B cell (primary cell): Measurements from ENCODE around the gene ARPC2. TPM values are rescaled to one million over a fixed set of nuclear protein-coding genes. Genes with fewer than 3 reads are reported as not detected.
A peak's percentile ranks its signal among the peaks of the same experiment; 100 is the strongest.

Experiments
- ATAC-seq: fragments of 200-7000 bp; cut with Tn5 transposase; one replicate; pipeline ENCODE4 v1.10.0; 2021; ENCODE audit warnings: low read depth, mild to moderate bottlenecking, moderate number of reproducible peaks, moderate library complexity
- CTCF ChIA-PET: fragments of 350-600 bp; sonication (Branson Sonifier 250); formaldehyde crosslinking; loops from one replicate; lab custom pipeline; 2021; ENCODE audit warnings: antibody characterized with exemption, inconsistent platforms; lab: Charles Lee
- POLR2A ChIA-PET: fragments of 350-600 bp; sonication (Branson Sonifier 250); formaldehyde crosslinking; loops from one replicate; lab custom pipeline; 2021; ENCODE audit warnings: antibody characterized with exemption; lab: Charles Lee
- DNase-seq: peaks from one replicate; pipeline ENCODE4 v3.0.0; 2013
- H2AFZ ChIP-seq: 2 replicates; pipeline ENCODE4 v1.6.1; 2012; ENCODE audit warnings: mild to moderate bottlenecking, low read depth, low read length; ENCODE audit not compliant: insufficient read depth, poor library complexity, severe bottlenecking
- H3K27ac ChIP-seq, 2 donors: 1 replicate in 1 of 2; 2 replicates in 1 of 2; pipeline ENCODE4 v1.5.1; 2012 to 2013; ENCODE audit warnings: low read length in 2 of 2, mild to moderate bottlenecking in 2 of 2, moderate library complexity in 1 of 2
- H3K27me3 ChIP-seq, 4 experiments: fragments of 200-600 bp in 1 of 4; sonication (generic) in 1 of 4; replicated peaks in 1 of 4; 1 replicate in 2 of 4; 2 replicates in 2 of 4; pipeline versions ENCODE4 v1.6.1 to v1.7.0; 2013 to 2016; ENCODE audit warnings: low read length in 3 of 4, mild to moderate bottlenecking in 2 of 4, mixed read lengths in 1 of 4, moderate library complexity in 1 of 4; ENCODE audit not compliant: insufficient read depth in 4 of 4, control insufficient read depth in 3 of 4; ENCODE audit errors: control extremely low read depth in 1 of 4
- H3K36me3 ChIP-seq, 2 experiments: replicated peaks in 1 of 2; 1 replicate in 1 of 2; 2 replicates in 1 of 2; pipeline versions ENCODE4 v1.6.1 to v1.7.1; 2013; ENCODE audit warnings: low read length in 1 of 2; ENCODE audit not compliant: insufficient read depth in 2 of 2, control insufficient read depth in 1 of 2; ENCODE audit errors: control extremely low read depth in 1 of 2, extremely low read depth in 1 of 2
- H3K4me1 ChIP-seq, 2 donors: fragments of 200-600 bp in 1 of 2; sonication (generic) in 1 of 2; 1 replicate in 1 of 2; 2 replicates in 1 of 2; pipeline versions ENCODE4 v1.5.1 to v1.6.1; 2013 to 2017; ENCODE audit warnings: low read length in 2 of 2; ENCODE audit not compliant: control insufficient read depth in 2 of 2, insufficient read depth in 2 of 2
- H3K4me2 ChIP-seq: replicated peaks from 2 replicates; pipeline ENCODE3; 2012; ENCODE audit warnings: mild to moderate bottlenecking, low read depth, low read length; ENCODE audit not compliant: poor library complexity, severe bottlenecking
- H3K4me3 ChIP-seq, 5 experiments: fragments of 200-600 bp in 1 of 5; sonication (generic) in 1 of 5; 1 replicate in 3 of 5; 2 replicates in 2 of 5; pipeline versions ENCODE4 v1.5.1 to v1.7.0; 2011 to 2016; ENCODE audit warnings: low read length in 4 of 5, mild to moderate bottlenecking in 4 of 5, low read depth in 2 of 5, control low read depth in 1 of 5, moderate library complexity in 1 of 5; ENCODE audit not compliant: insufficient read depth in 1 of 5; ENCODE audit errors: control extremely low read depth in 1 of 5, extremely low read depth in 1 of 5
- H3K79me2 ChIP-seq: fragments of 200-600 bp; sonication (generic); one replicate; pipeline ENCODE4 v1.6.0; 2016; ENCODE audit warnings: low read length; ENCODE audit not compliant: control insufficient read depth, insufficient read depth
- H3K9ac ChIP-seq: fragments of 200-600 bp; sonication (generic); 2 replicates; pipeline ENCODE4 v1.6.1; 2017; ENCODE audit warnings: mild to moderate bottlenecking, low read length, moderate library complexity
- H3K9me3 ChIP-seq, 3 donors: one replicate each; pipeline versions ENCODE4 v1.6.1 to v1.7.1; 2013; ENCODE audit warnings: low read length in 2 of 3; ENCODE audit not compliant: control insufficient read depth in 2 of 3, insufficient read depth in 1 of 3; ENCODE audit errors: control extremely low read depth in 1 of 3
- H4K20me1 ChIP-seq: 2 replicates; pipeline ENCODE4 v1.6.0; 2012; ENCODE audit warnings: mild to moderate bottlenecking, low read length; ENCODE audit not compliant: insufficient read depth, control insufficient read depth, poor library complexity, severe bottlenecking
- H3K27ac Mint-ChIP-seq: one replicate; pipeline ENCODE4 v1.8.0; 2021; ENCODE audit warnings: mixed read lengths
- H3K27me3 Mint-ChIP-seq: one replicate; pipeline ENCODE4 v1.8.0; 2021; ENCODE audit warnings: mixed read lengths
- H3K4me1 Mint-ChIP-seq: one replicate; pipeline ENCODE4 v1.8.0; 2021; ENCODE audit warnings: mixed read lengths
- H3K4me3 Mint-ChIP-seq: one replicate; pipeline ENCODE4 v1.8.0; 2021; ENCODE audit warnings: mixed read lengths
- H3K9me3 Mint-ChIP-seq: one replicate; pipeline ENCODE4 v1.8.0; 2022; ENCODE audit warnings: mixed read lengths; ENCODE audit not compliant: insufficient read depth
- CTCF ChIP-seq: fragments of 200-600 bp; IDR thresholded peaks from one replicate; pipeline ENCODE4 v1.8.0; 2022; ENCODE audit warnings: antibody characterized with exemption, mild to moderate bottlenecking
- EZH2 ChIP-seq: IDR thresholded peaks from 2 replicates; pipeline ENCODE4 v1.6.1; 2012; ENCODE audit warnings: borderline replicate concordance, low read depth, mild to moderate bottlenecking, moderate library complexity, low read length; ENCODE audit not compliant: insufficient read depth, poor library complexity, severe bottlenecking
- WGBS: methylation state at CpG from one replicate; pipeline ENCODE4 v1.1.5; 2013; ENCODE audit warnings: missing lambda C conversion rate; ENCODE audit not compliant: insufficient coverage; 5-methylcytosine and 5-hydroxymethylcytosine counted together
- intact Hi-C: fragments of 100-400 bp; cut with micrococcal nuclease; formaldehyde crosslinking; loops from one replicate; pipeline ENCODE4 v1.10.0; 2022
- polyA plus RNA-seq: library from polyadenylated mRNA; depleted of rRNA; stranded (reverse); fragments of >200 nt; gene quantifications from 2 replicates; pipeline ENCODE4 v1.2.3, GENCODE V29; 2012
- total RNA-seq, 2 donors: library from RNA; stranded (reverse); fragments of 120-200 nt in 1 of 2; gene quantifications; 1 replicate in 1 of 2; 2 replicates in 1 of 2; pipeline versions ENCODE4 v1.2.3 to v1.2.4, GENCODE V29; 2013 to 2022

Gene ARPC2
- total and polyA plus RNA-seq, 2 donors (not counting 1 experiment from before 2014, with no cell fraction given) = 314 to 343 TPM

GRCh38 chr2:218281449-218281848 is 64.5 kb downstream of the ARPC2 start:
- Histone ChIP-seq H2AFZ (no peak overlapping the region), H3K4me1 (peaks cover 34 to 45% of the 10 kb centered on the region in 2 donors), H3K27me3 (no peaks in the 10 kb centered on the region), H3K4me3 (no peak overlapping the region), H3K9me3 (no peaks in the 10 kb centered on the region), H3K4me2 (no peak overlapping the region), H3K9ac (no peak overlapping the region), H4K20me1 (peaks cover 58% of the 10 kb centered on the region), H3K27ac (peak overlapping the region in 1 of 2 donors; percentile 17), H3K79me2 (peaks cover 78% of the 10 kb centered on the region), H3K36me3 (peaks cover 0 to 79% of the 10 kb centered on the region in 2 experiments)
- Mint-ChIP-seq H3K27ac (peak overlapping the region; percentile 63), H3K9me3 (no peaks in the 10 kb centered on the region), H3K4me3 (no peak overlapping the region), H3K4me1 (peaks cover 48% of the 10 kb centered on the region), H3K27me3 (no peaks in the 10 kb centered on the region)
- ATAC-seq = no peak
- WGBS = 97% methylated on average over 3 of the region's 3 CpGs
- DNase-seq = no peak
- ChIA-PET POLR2A (no interaction called here), CTCF (interaction anchor here (15.5 kb wide), 1 partner anchor 8 kb away, joined by 331 read pairs; the partner anchor contains the start of genes AAMP and PNKD)
- no peak for TF ChIP-seq EZH2
- no peak for TF ChIP-seq CTCF
- intact Hi-C loops = no loop called here

- H3K79me2 ChIP-seq = peaks cover 84% of the 10 kb centered on the region
- H3K9me3 ChIP-seq = no peaks in the 10 kb centered on the region
- ChIA-PET POLR2A (no interaction called here), CTCF (interaction anchor here (15.5 kb wide), 1 partner anchor 9 kb away, joined by 331 read pairs; the partner anchor contains the start of genes AAMP and PNKD)
- no peak for TF ChIP-seq EZH2
- TF ChIP-seq CTCF = no peak
- no peak overlapping the region for H3K4me3 Mint-ChIP-seq
- peaks cover 58% of the 10 kb centered on the region for H4K20me1 ChIP-seq
- no peak overlapping the region for H2AFZ ChIP-seq
- WGBS = 99% methylated on average over 10 of the region's 17 CpGs
- H3K36me3 ChIP-seq = peaks cover 0 to 69% of the 10 kb centered on the region in 2 experiments
- H3K9me3 Mint-ChIP-seq = no peaks in the 10 kb centered on the region
- H3K4me2 ChIP-seq = no peak overlapping the region
- intact Hi-C loops = no loop called here
- no peak overlapping the region for H3K4me3 ChIP-seq
- peaks cover 41 to 55% of the 10 kb centered on the region in 2 donors for H3K4me1 ChIP-seq
- no peak overlapping the region for H3K9ac ChIP-seq
- peaks cover 58% of the 10 kb centered on the region for H3K4me1 Mint-ChIP-seq
- H3K27ac Mint-ChIP-seq = peak overlapping the region; percentile 37
- H3K27ac ChIP-seq = peak overlapping the region in 1 of 2 donors; percentile 40
- ATAC-seq = no peak
- H3K27me3 ChIP-seq = no peaks in the 10 kb centered on the region
- no peaks in the 10 kb centered on the region for H3K27me3 Mint-ChIP-seq
- no peak for DNase-seq
These were observed 65.4 kb downstream of the ARPC2 start for GRCh38 chr2:218282173-218282991.
